WERI-Rb-1 (cell line): Measurements from ENCODE around the gene DACH2.

Experiments
- DNase-seq: peaks from one replicate; pipeline ENCODE4 v3.0.0-alpha.2; 2020
- H3K27ac ChIP-seq: fragments of 250-450 bp; sonication (Bioruptor Pico); 2 replicates; pipeline ENCODE4 v1.5.1; 2020; ENCODE audit warnings: mild to moderate bottlenecking, moderate library complexity
- H3K27me3 ChIP-seq: fragments of 250-450 bp; sonication (Bioruptor Pico); 2 replicates; pipeline ENCODE4 v1.5.1; 2021; ENCODE audit warnings: mild to moderate bottlenecking, low read depth, moderate library complexity; ENCODE audit not compliant: insufficient read depth, severe bottlenecking
- H3K36me3 ChIP-seq: fragments of 250-450 bp; sonication (Bioruptor Pico); 2 replicates; pipeline ENCODE4 v1.5.1; 2020; ENCODE audit warnings: mild to moderate bottlenecking, moderate library complexity
- H3K4me3 ChIP-seq: 2 replicates; pipeline ENCODE4 v1.5.1; 2011; ENCODE audit warnings: low read depth, mild to moderate bottlenecking, control low read depth, low read length
- H3K9me3 ChIP-seq: fragments of 250-450 bp; sonication (Bioruptor Pico); 2 replicates; pipeline ENCODE4 v1.5.1; 2021; ENCODE audit warnings: mild to moderate bottlenecking, moderate library complexity; ENCODE audit not compliant: severe bottlenecking
- TF ChIP-seq, protein P1 (sequence below): IDR thresholded peaks from 2 replicates; pipeline ENCODE4 v1.5.1; 2011; ENCODE audit warnings: low read depth, mild to moderate bottlenecking, control low read depth, inconsistent platforms, low read length

DACH2 gene

DNA sequence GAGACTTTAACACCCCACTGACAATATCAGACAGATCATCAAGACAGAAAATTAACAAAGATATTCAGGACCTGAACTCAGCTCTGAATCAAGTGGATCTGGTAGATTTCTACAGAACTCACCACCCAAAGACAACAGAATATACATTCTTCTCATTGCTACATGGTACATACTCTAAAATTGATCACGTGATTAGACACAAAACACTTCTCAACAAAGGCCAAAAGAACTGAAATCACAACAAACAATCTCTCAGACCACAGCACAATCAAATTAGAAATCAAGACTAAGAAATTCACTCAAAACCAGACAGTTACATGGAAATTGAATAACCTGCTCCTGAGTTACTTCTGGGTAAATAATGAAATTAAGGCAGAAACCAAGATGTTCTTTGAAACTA, 49.6 kb downstream of the DACH2 start:
- TF ChIP-seq, protein P1, sequence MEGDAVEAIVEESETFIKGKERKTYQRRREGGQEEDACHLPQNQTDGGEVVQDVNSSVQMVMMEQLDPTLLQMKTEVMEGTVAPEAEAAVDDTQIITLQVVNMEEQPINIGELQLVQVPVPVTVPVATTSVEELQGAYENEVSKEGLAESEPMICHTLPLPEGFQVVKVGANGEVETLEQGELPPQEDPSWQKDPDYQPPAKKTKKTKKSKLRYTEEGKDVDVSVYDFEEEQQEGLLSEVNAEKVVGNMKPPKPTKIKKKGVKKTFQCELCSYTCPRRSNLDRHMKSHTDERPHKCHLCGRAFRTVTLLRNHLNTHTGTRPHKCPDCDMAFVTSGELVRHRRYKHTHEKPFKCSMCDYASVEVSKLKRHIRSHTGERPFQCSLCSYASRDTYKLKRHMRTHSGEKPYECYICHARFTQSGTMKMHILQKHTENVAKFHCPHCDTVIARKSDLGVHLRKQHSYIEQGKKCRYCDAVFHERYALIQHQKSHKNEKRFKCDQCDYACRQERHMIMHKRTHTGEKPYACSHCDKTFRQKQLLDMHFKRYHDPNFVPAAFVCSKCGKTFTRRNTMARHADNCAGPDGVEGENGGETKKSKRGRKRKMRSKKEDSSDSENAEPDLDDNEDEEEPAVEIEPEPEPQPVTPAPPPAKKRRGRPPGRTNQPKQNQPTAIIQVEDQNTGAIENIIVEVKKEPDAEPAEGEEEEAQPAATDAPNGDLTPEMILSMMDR, result no peak
- H3K27ac ChIP-seq, result no peak overlapping the region
- H3K27me3 ChIP-seq, result peaks cover 19% of the 10 kb centered on the region
- no peak overlapping the region for H3K4me3 ChIP-seq
- no peaks in the 10 kb centered on the region for H3K9me3 ChIP-seq
- H3K36me3 ChIP-seq, result no peaks in the 10 kb centered on the region
- DNase-seq, result no peak

DNA sequence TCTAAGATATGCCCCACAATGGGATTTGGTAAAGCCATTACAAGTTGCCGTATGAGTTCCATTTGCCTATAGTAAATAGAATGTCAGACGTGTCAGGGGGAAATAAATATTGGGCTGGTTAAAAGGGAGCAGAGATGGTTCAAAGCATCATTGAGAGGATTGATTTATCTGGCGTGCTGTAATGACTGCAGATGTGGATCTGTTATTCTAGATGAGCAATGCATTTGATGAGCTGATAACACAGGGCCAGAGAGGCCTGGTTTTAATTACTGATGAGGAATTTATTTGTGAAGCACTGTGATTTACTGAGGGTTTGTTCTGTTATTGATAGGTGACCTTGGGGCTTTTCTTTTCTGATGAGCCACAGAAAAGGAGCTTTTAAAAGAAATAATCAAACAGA, 62.5 kb downstream of the DACH2 start:
- Histone ChIP-seq H3K36me3 (no peaks in the 10 kb centered on the region), H3K4me3 (no peak overlapping the region), H3K27me3 (peaks cover 45% of the 10 kb centered on the region), H3K9me3 (no peaks in the 10 kb centered on the region), H3K27ac (no peak overlapping the region)
- DNase-seq, result no peak
- TF ChIP-seq, protein P1, result no peak

DNA sequence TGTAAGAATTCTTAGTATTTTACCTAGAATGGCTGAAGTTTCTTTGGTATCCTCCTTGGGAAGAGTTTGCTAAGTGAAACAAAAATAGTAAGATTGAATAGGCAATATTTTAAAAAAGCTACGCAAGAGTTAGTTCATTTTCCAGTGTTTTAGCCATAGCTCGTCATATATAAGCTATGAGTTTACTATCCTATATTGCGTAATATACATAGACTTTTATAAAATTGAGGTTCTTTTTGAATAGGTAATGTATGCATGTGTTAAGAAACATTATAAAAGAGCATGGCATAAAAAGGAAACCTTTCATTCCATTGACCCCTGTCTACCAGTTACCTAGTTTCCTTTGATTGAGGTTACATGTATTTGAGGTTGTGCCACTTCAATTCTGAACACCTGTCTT, 67.0 kb downstream of the DACH2 start:
- Histone ChIP-seq H3K9me3 (no peaks in the 10 kb centered on the region), H3K27ac (no peak overlapping the region), H3K4me3 (no peak overlapping the region), H3K27me3 (peaks cover 30% of the 10 kb centered on the region), H3K36me3 (no peaks in the 10 kb centered on the region)
- TF ChIP-seq, protein P1, result no peak
- no peak for DNase-seq

DNA sequence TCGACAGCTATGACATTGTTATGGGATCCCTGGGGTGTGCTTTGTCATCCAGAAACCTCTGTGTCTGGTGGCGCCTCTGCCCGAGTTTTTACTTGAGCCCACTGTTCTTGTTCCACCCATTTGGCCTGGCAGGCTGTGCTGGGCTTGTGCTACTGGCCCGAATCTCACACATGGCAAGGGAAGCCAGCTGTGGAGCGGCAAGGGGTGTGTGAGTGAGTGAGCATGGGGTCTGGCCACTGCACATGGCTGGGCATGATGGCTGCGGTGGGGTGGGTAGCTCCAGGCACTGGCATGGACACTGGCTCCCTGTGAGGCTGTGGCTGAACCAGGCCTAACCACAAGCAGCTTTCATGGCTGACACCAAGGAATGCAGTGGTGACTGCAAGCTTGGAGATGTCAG, 89.2 kb downstream of the DACH2 start:
- H3K36me3 ChIP-seq, result no peaks in the 10 kb centered on the region
- DNase-seq, result no peak
- TF ChIP-seq, protein P1, result no peak
- H3K9me3 ChIP-seq, result no peaks in the 10 kb centered on the region
- H3K27me3 ChIP-seq, result peaks cover 13% of the 10 kb centered on the region
- no peak overlapping the region for H3K27ac ChIP-seq
- H3K4me3 ChIP-seq, result no peak overlapping the region

DNA sequence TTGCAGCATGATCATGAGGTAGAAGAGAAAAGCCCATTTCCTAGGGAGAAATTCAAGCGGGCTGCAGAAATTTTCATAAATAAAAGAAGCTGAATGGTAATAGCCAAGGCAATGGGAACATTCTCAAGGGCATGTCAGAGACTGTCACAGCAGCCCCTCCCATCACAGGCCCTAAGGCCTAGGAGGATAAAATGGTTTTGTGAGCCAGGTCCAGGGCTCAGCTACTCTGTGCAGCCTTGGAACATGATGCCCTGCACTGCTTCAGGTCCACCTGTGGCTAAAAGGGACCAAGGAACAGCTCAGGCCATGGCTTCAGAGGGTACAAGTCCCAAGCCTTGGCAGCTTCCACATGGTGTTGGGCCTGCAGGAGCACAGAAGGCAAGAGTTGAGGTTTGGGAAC, 93.3 kb downstream of the DACH2 start:
- TF ChIP-seq, protein P1, result no peak
- DNase-seq, result no peak
- H3K27ac ChIP-seq, result no peak overlapping the region
- no peak overlapping the region for H3K4me3 ChIP-seq
- H3K9me3 ChIP-seq, result no peaks in the 10 kb centered on the region
- no peaks in the 10 kb centered on the region for H3K36me3 ChIP-seq
- H3K27me3 ChIP-seq, result peaks cover 2% of the 10 kb centered on the region

DNA sequence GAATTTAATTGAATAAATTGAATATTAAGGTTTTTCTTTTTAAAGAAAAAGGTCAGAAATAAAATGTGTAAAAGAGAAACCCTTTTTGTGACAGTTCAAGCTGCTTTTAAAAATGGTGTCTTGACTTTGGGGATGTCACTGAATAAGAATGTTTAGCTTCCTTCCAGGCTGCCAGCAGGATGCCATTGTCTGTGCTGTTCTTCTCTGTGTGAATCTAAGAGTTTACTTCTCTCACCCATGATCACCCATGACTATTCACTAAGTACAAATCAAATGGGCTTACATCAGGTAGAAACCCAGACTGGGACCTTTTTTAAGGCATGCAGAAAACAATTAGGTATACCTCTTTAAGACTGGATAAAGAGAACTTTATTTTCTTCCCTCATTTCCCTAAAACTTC, 115.3 kb downstream of the DACH2 start:
- Histone ChIP-seq H3K27ac (no peak overlapping the region), H3K4me3 (no peak overlapping the region), H3K36me3 (no peaks in the 10 kb centered on the region), H3K9me3 (no peaks in the 10 kb centered on the region), H3K27me3 (peaks cover 21% of the 10 kb centered on the region)
- TF ChIP-seq, protein P1, result no peak
- DNase-seq, result no peak
